ENCODE data around the gene WDPCP. TPM values are rescaled to one million over a fixed set of nuclear protein-coding genes. Genes with fewer than 3 reads are reported as not detected.

Gene WDPCP
- total and polyA plus RNA-seq, 2 of the 8 experiments (the other 6 are each of a cell fraction or from before 2014, with no cell fraction given) = 9.3 to 25.8 TPM

GRCh38 chr2:63310614-63311013, 277.7 kb downstream of the WDPCP start:
- Histone ChIP-seq H2BK20ac (ENCODE audit: low read length) (no peak overlapping the region), H2BK120ac (replicated peaks; ENCODE audit: low read depth, low read length) (no peak overlapping the region), H3K27me3 (replicated peaks in 1 of 4; ENCODE audit: control insufficient read depth in 3 of 4, extremely low read depth in 1 of 4, insufficient read depth in 3 of 4, low read length in 3 of 4) (no peaks in the 10 kb centered on the region), H3K79me1 (ENCODE audit: low read depth, low read length) (no peaks in the 10 kb centered on the region), H3K14ac (ENCODE audit: insufficient read length) (no peak overlapping the region), H2BK15ac (ENCODE audit: low read length) (no peak overlapping the region), H4K20me1 (replicated peaks in 1 of 2; ENCODE audit: control insufficient read depth in 1 of 2, insufficient read depth in 2 of 2, low read length in 2 of 2) (no peaks in the 10 kb centered on the region), H3K4me3 (ENCODE audit: extremely low read depth in 1 of 4, insufficient read depth in 2 of 4, low read depth in 3 of 4, low read length in 4 of 4) (no peak overlapping the region), H3K79me2 (ENCODE audit: control insufficient read depth in 1 of 2, insufficient read depth in 2 of 2, low read length in 2 of 2) (no peaks in the 10 kb centered on the region), H2BK12ac (ENCODE audit: low read depth, low read length) (no peak overlapping the region), H2AK5ac (ENCODE audit: low read depth, low read length) (no peak overlapping the region), H3K18ac (ENCODE audit: extremely low read depth, low read length) (no peak overlapping the region), H3K4me1 (replicated peaks in 1 of 4; ENCODE audit: control insufficient read depth in 3 of 4, insufficient read depth in 4 of 4, low read length in 3 of 4) (no peaks in the 10 kb centered on the region), H3K4me2 (ENCODE audit: insufficient read depth in 1 of 2, low read depth in 2 of 2, low read length in 2 of 2) (no peak overlapping the region), H3K23me2 (ENCODE audit: low read depth, low read length) (no peaks in the 10 kb centered on the region), H3K23ac (ENCODE audit: insufficient read length) (no peak overlapping the region), H4K91ac (replicated peaks; ENCODE audit: insufficient read length, low read length) (no peak overlapping the region), H4K5ac (ENCODE audit: insufficient read length, low read depth, low read length) (no peak overlapping the region), H3K9ac (replicated peaks in 1 of 4; ENCODE audit: extremely low read depth in 1 of 4, low read depth in 3 of 4, low read length in 3 of 4) (no peak overlapping the region), H3K56ac (replicated peaks; ENCODE audit: insufficient read length, low read depth, low read length) (no peak overlapping the region), H3K36me3 (ENCODE audit: control insufficient read depth in 2 of 4, insufficient read depth in 4 of 4, low read length in 3 of 4) (peaks cover 0 to 7% (median 0%) of the 10 kb centered on the region in 4 experiments; a peak in 2 of 8 replicates), H3K27ac (ENCODE audit: low read depth, low read length) (no peak overlapping the region), H2BK5ac (ENCODE audit: low read depth, low read length) (no peak overlapping the region), H3K4ac (replicated peaks; ENCODE audit: insufficient read length, low read depth, low read length) (no peak overlapping the region), H2AFZ (ENCODE audit: low read length) (no peak overlapping the region), H4K8ac (ENCODE audit: extremely low read depth, insufficient read depth, low read length) (no peak overlapping the region), H3K9me3 (ENCODE audit: insufficient read depth in 2 of 2, low read depth in 1 of 2, low read length in 1 of 2) (peaks cover 0 to 3% of the 10 kb centered on the region in 2 experiments; a peak in 1 of 4 replicates)
- ChIA-PET CTCF (ENCODE audit: partially characterized antibody) (interaction anchor here (1.0 to 1.7 kb wide), 2 partner anchors 11 to 261 kb away, joined by 3 to 5 read pairs; no protein-coding TSS in a partner anchor), POLR2A (ENCODE audit: partially characterized antibody) (no interaction called here)
- 96% methylated on average over 1 of the region's 1 CpG; no CpG with 5 or more reads in 1 of the 2 experiments for WGBS, 2 experiments (ENCODE audit: extremely low coverage in 1 of 2, insufficient coverage in 1 of 2, insufficient read length in 1 of 2, insufficient replicate concordance in 2 of 2, low coverage in 1 of 2, low lambda C conversion rate in 2 of 2, missing lambda C conversion rate in 1 of 2)
- DNase-seq (ENCODE audit: low read depth in 1 of 2, low spot score in 2 of 2) = no peak
- no peak for FAIRE-seq
- TF ChIP-seq SP2 (IDR thresholded peaks at IDR 0.05; ENCODE audit: low read length) (no peak), RFX5 (IDR thresholded peaks at IDR 0.05; ENCODE audit: borderline replicate concordance, low read depth, low read length) (no peak), FOSL1 (IDR thresholded peaks at IDR 0.05; ENCODE audit: insufficient read depth, low read depth, low read length) (no peak), CREB1 (IDR thresholded peaks at IDR 0.05) (no peak), TAF7 (optimal IDR thresholded peaks at IDR 0.05; ENCODE audit: borderline replicate concordance, low read depth, low read length) (no peak), MAX (IDR thresholded peaks at IDR 0.05) (no peak), POLR2A (IDR thresholded peaks at IDR 0.05; ENCODE audit: control extremely low read depth in 1 of 2, low read depth in 2 of 2, low read length in 2 of 2) (no peak), SAP30 (IDR thresholded peaks at IDR 0.05; ENCODE audit: insufficient read depth, insufficient replicate concordance, low read length) (no peak), SIX5 (IDR thresholded peaks at IDR 0.05; ENCODE audit: low read depth, low read length) (no peak), NRF1 (IDR thresholded peaks at IDR 0.05; ENCODE audit: low read depth, low read length) (no peak), EZH2 (IDR thresholded peaks at IDR 0.05; ENCODE audit: low read depth, low read length, severe bottlenecking) (no peak), CTCF (IDR thresholded peaks at IDR 0.05; ENCODE audit: control extremely low read depth in 1 of 3, insufficient read depth in 1 of 3, low read depth in 1 of 3, low read length in 3 of 3) (no peak)
